GM12878 (cell line): Measurements from ENCODE around the gene ILF2. TPM values are rescaled to one million over a fixed set of nuclear protein-coding genes. Genes with fewer than 3 reads are reported as not detected.

Experiments used
- ATAC-seq: fragments of 200-7000 bp; cut with Tn5 transposase; 3 replicates; pipeline ENCODE4 v1.9.1; 2020; ENCODE audit warnings: mild to moderate bottlenecking, moderate library complexity
- BruUV-seq: library from RNA; stranded (reverse); fragments of 400-500 nt; replicated peaks from 2 replicates; lab custom pipeline; 2021; lab: Mats Ljungman, UMichigan
- CTCF ChIA-PET: fragments of 300-600 bp; sonication (Branson Sonifier 250); formaldehyde crosslinking; extraction: SDS; loops from one replicate; lab custom pipeline; 2021; ENCODE audit warnings: inconsistent platforms; lab: Yijun Ruan, JAX
- POLR2A ChIA-PET: fragments of 350-600 bp; formaldehyde crosslinking; extraction: SDS; loops from one replicate; lab custom pipeline; 2021; ENCODE audit warnings: inconsistent platforms; lab: Charles Lee
- RAD21 ChIA-PET: fragments of 300-600 bp; sonication (Branson Sonifier 250); formaldehyde crosslinking; loops from one replicate; lab custom pipeline; 2023; ENCODE audit warnings: antibody characterized with exemption; ENCODE audit not compliant: unreplicated experiment; lab: Charles Lee
- SMC1A ChIA-PET: fragments of 300-600 bp; sonication (Branson Sonifier 250); formaldehyde crosslinking; loops from one replicate; lab custom pipeline; 2023; ENCODE audit not compliant: unreplicated experiment, uncharacterized antibody; lab: Charles Lee
- DNase-seq: peaks from one replicate; pipeline ENCODE4 v3.0.0-alpha.2; 2011; ENCODE audit warnings: low read depth, low spot score
- FAIRE-seq: peaks from 3 replicates; lab custom pipeline; 2011; peaks lifted over from hg19 to GRCh38; lab: Jason Lieb, UNC
- H2AFZ ChIP-seq: 2 replicates; pipeline ENCODE4 v1.6.0; 2011; ENCODE audit warnings: low read depth, low read length, control low read depth; ENCODE audit not compliant: control insufficient read depth
- H3K27ac ChIP-seq: 2 replicates; pipeline ENCODE4 v1.5.1; 2011; ENCODE audit warnings: control low read depth; ENCODE audit not compliant: control insufficient read depth, insufficient read depth
- H3K27me3 ChIP-seq, 2 experiments: replicated peaks in 1 of 2; 2 replicates each; pipeline versions ENCODE4 v1.6.0 to v1.6.1; 2011; ENCODE audit warnings: low read length in 1 of 2; ENCODE audit not compliant: control insufficient read depth in 2 of 2, insufficient read depth in 2 of 2
- H3K36me3 ChIP-seq, 2 experiments: 2 replicates each; pipeline ENCODE4 v1.5.1; 2011; ENCODE audit warnings: low read length in 1 of 2; ENCODE audit not compliant: control insufficient read depth in 2 of 2, insufficient read depth in 2 of 2
- H3K4me1 ChIP-seq: 2 replicates; pipeline ENCODE4 v1.6.1; 2011; ENCODE audit warnings: mild to moderate bottlenecking, low read length, moderate library complexity, mixed read lengths; ENCODE audit not compliant: control insufficient read depth, insufficient read depth
- H3K4me2 ChIP-seq: 2 replicates; pipeline ENCODE4 v1.6.0; 2011; ENCODE audit warnings: control low read depth; ENCODE audit not compliant: control insufficient read depth, insufficient read depth
- H3K4me3 ChIP-seq: fragments of 200-600 bp; sonication (generic); 2 replicates; pipeline ENCODE4 v1.5.1; 2016
- H3K79me2 ChIP-seq: 2 replicates; pipeline ENCODE4 v1.6.0; 2011; ENCODE audit warnings: low read length; ENCODE audit not compliant: control insufficient read depth, insufficient read depth
- H3K9ac ChIP-seq: 2 replicates; pipeline ENCODE4 v1.8.0; 2011; ENCODE audit warnings: low read length, control low read depth, mixed read lengths; ENCODE audit not compliant: control insufficient read depth, insufficient read depth
- H3K9me3 ChIP-seq: replicated peaks from 3 replicates; pipeline ENCODE4 v1.5.1; 2011; ENCODE audit warnings: mild to moderate bottlenecking, low read length; ENCODE audit not compliant: control insufficient read depth, insufficient read depth
- H4K20me1 ChIP-seq: 2 replicates; pipeline ENCODE4 v1.6.0; 2011; ENCODE audit not compliant: control insufficient read depth, insufficient read depth
- ATF2 ChIP-seq: IDR thresholded peaks from 2 replicates; pipeline ENCODE4 v1.6.1; 2012; ENCODE audit warnings: low read length, inconsistent platforms
- E2F4 ChIP-seq: IDR thresholded peaks from 2 replicates; pipeline ENCODE4 v1.6.1; 2012; ENCODE audit warnings: low read depth, low read length, improper control_type of control experiment
- E4F1 ChIP-seq: fragments of 450-650 bp; IDR thresholded peaks from 2 replicates; pipeline ENCODE4 v1.6.1; 2018; ENCODE audit warnings: borderline replicate concordance, mild to moderate bottlenecking; ENCODE audit not compliant: partially characterized antibody
- MTA3 ChIP-seq: IDR thresholded peaks from 2 replicates; pipeline ENCODE4 v1.6.1; 2012; ENCODE audit warnings: low read length, inconsistent platforms, borderline replicate concordance
- NBN ChIP-seq: fragments of 450-650 bp; IDR thresholded peaks from 2 replicates; pipeline ENCODE4 v1.6.1; 2016
- NFIC ChIP-seq: IDR thresholded peaks from 2 replicates; pipeline ENCODE4 v1.6.1; 2012; ENCODE audit warnings: low read depth, mild to moderate bottlenecking, inconsistent platforms, low read length, moderate library complexity
- PBX3 ChIP-seq: IDR thresholded peaks from 2 replicates; pipeline ENCODE4 v1.6.1; 2011; ENCODE audit warnings: mild to moderate bottlenecking, low read depth, low read length, moderate library complexity; ENCODE audit not compliant: insufficient replicate concordance
- STAT3 ChIP-seq: IDR thresholded peaks from 2 replicates; pipeline ENCODE4 v1.6.1; 2011; ENCODE audit warnings: low read depth, low read length, improper control_type of control experiment
- TAF1 ChIP-seq: IDR thresholded peaks from 2 replicates; pipeline ENCODE4 v1.6.1; 2011; ENCODE audit warnings: mild to moderate bottlenecking, low read depth, low read length, borderline replicate concordance
- TCF3 ChIP-seq: IDR thresholded peaks from 2 replicates; pipeline ENCODE4 v1.6.1; 2012; ENCODE audit warnings: low read depth, mild to moderate bottlenecking, low read length, borderline replicate concordance; ENCODE audit not compliant: insufficient read depth
- ZNF592 ChIP-seq: fragments of 450-650 bp; IDR thresholded peaks from 2 replicates; pipeline ENCODE4 v1.6.1; 2017; ENCODE audit warnings: mild to moderate bottlenecking, moderate library complexity
- WGBS: methylation state at CpG from one replicate; pipeline ENCODE4 v1.1.6; 2016; ENCODE audit warnings: low lambda C conversion rate; ENCODE audit not compliant: insufficient replicate concordance, insufficient coverage; ENCODE audit errors: missing lambda C conversion rate; 5-methylcytosine and 5-hydroxymethylcytosine counted together
- in situ Hi-C: fragments of 300-500 bp; cut with MboI; formaldehyde crosslinking; loops from 9 replicates; pipeline ENCODE4 v1.14.3; 2018; ENCODE audit warnings: mixed read lengths
- intact Hi-C: fragments of 100-400 bp; cut with micrococcal nuclease; formaldehyde crosslinking; loops from one replicate; pipeline ENCODE4 v1.14.2; 2022; ENCODE audit not compliant: unreplicated experiment
- polyA plus RNA-seq, 11 experiments: library from polyadenylated mRNA; depleted of rRNA in 4 of 11; unstranded in 6 of 11; stranded (reverse) in 5 of 11; fragments of >200 nt; fragmentation: Nextera tagmentation in 4 of 11; fragmentation: Illumina TruSeq in 1 of 11; extraction: Ambion mirVana in 4 of 11; extraction: Trizol in 1 of 11; gene quantifications; 1 replicate in 1 of 11; 2 replicates in 10 of 11; pipeline versions ENCODE4 v1.2.1 to v1.2.3, GENCODE V29; 2011 to 2016; ENCODE audit warnings: inconsistent platforms in 2 of 11, missing spikeins in 2 of 11, low read depth in 1 of 11
- total RNA-seq, 4 experiments: library from RNA; depleted of rRNA in 3 of 4; stranded (reverse); fragments of >200 nt in 3 of 4; fragmentation: Illumina TruSeq in 1 of 4; extraction: Trizol in 1 of 4; gene quantifications; 2 replicates each; pipeline versions ENCODE4 v1.2.1 to v1.2.3, GENCODE V29; 2013 to 2021

ILF2 gene
- total and polyA plus RNA-seq, 10 of the 15 experiments (the other 5 are each of a cell fraction or from before 2014, with no cell fraction given): 261 to 520 (median 449) TPM

DNA sequence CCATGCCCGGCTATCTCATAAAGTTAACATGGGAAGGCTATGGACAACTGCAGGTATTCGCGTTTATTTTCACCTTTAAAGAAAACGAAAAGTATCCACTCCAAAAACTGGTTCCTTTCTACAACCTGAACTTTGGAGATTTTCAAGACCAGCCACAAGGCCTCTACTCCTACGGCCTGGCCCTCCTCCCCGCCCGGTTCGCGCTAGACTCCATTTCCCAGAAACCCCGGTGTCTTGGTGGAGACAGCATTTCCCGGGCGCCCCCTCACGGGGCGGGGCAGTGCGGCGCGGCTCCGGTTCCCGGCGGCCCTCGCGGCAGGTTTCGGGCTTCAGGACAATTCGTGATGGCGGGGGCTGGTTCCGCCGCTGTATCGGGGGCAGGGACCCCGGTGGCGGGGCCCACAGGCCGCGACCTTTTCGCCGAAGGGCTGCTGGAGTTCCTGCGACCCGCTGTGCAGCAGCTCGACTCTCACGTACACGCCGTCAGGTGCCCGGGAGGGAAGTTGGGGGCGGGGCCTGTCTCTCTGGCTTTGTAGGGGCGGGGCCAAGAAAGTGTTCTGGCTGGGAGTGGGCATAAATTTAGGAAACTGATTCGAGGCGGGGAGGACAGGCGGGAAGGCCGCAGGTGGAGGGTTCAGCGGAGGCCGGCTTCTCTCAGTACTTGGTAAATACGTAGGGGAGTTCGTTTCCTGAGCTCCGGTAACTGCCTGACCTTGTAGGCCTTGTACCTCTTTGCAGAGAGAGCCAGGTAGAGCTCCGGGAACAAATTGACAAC is 12.2 kb downstream of the ILF2 start, which contains the start of gene SNAPIN:
TSS of gene SNAPIN (plus strand) at position 304 of the 775 bp plus-strand sequence. CDS start at position 345, 41 bp downstream.
- Histone ChIP-seq H3K27me3 (no peaks in the 10 kb centered on the region), H3K9me3 (no peaks in the 10 kb centered on the region), H3K79me2 (peaks cover 13% of the 10 kb centered on the region), H3K4me2 (peak within 1 kb of the TSS; percentile 98), H4K20me1 (no peaks in the 10 kb centered on the region), H3K36me3 (peaks cover 11 to 30% of the 10 kb centered on the region in 2 experiments), H3K4me3 (peak within 1 kb of the TSS; percentile 94), H2AFZ (peak within 1 kb of the TSS; percentile 96), H3K27ac (peak within 1 kb of the TSS; percentile 88), H3K9ac (peak within 1 kb of the TSS; percentile 82), H3K4me1 (peaks cover 6% of the 10 kb centered on the region; the same call in 1 of the 2 replicates)
- BruUV-seq: no TSS peak
- ChIA-PET RAD21 (interaction anchor here (0.7 to 1.4 kb wide), 2 partner anchors 24 to 114 kb away, joined by 4 to 6 read pairs; partner anchors contain the start of gene CHTOP), SMC1A (interaction anchor here (1.1 to 4.5 kb wide), 5 partner anchors 8 to 86 kb away, joined by 3 to 24 read pairs (median 5); partner anchors contain the start of gene CHTOP), POLR2A (interaction anchor here (0.5 to 0.9 kb wide), 3 partner anchors 24 to 558 kb away, joined by 3 to 5 read pairs (median 3); partner anchors contain the start of gene CHTOP), CTCF (interaction anchor here (0.6 to 2.4 kb wide), 7 partner anchors 10 to 148 kb away, joined by 3 to 12 read pairs (median 4); no protein-coding TSS in a partner anchor)
- WGBS: 2% methylated on average over 53 of the region's 53 CpGs
- intact Hi-C loops (no loop called here), in situ Hi-C loops (no loop called here)
- peak; percentile 78 for FAIRE-seq
- peak; percentile 58 for DNase-seq
- peak; percentile 99 for ATAC-seq
- no peak for TF ChIP-seq E4F1
- peak; percentile 45; the same call in 1 of the 2 replicates for TF ChIP-seq NBN
- no peak for TF ChIP-seq ZNF592
- TF ChIP-seq ATF2: no peak
- TF ChIP-seq NFIC: no peak
- TF ChIP-seq TCF3: no peak
- peak; percentile 67; the same call in 1 of the 2 replicates for TF ChIP-seq TAF1
- TF ChIP-seq STAT3: no peak
- no peak for TF ChIP-seq PBX3
- TF ChIP-seq MTA3: no peak
- no peak for TF ChIP-seq E2F4
